Prostate gland (tissue), 2 donors: ENCODE results near the gene NEB.
"Not testable (repeated sequence)": the region's sequence is repeated elsewhere in the genome, so short reads cannot be mapped to it uniquely, and the experiment has no call there.

ENCODE experiments used
- CTCF ChIP-seq, 4 experiments: fragments of 200-600 bp in 2 of 4; fragments of 450-650 bp in 2 of 4; sonication (generic) in 2 of 4; IDR thresholded peaks; 1 replicate in 3 of 4; 2 replicates in 1 of 4; pipeline ENCODE4 v1.5.1; 2016 to 2019; ENCODE audit warnings: antibody characterized with exemption in 4 of 4, mild to moderate bottlenecking in 2 of 4, moderate library complexity in 2 of 4
- POLR2A ChIP-seq: fragments of 450-650 bp; IDR thresholded peaks from one replicate; pipeline ENCODE4 v1.6.1; 2016; ENCODE audit warnings: antibody characterized with exemption, mild to moderate bottlenecking

DNA sequence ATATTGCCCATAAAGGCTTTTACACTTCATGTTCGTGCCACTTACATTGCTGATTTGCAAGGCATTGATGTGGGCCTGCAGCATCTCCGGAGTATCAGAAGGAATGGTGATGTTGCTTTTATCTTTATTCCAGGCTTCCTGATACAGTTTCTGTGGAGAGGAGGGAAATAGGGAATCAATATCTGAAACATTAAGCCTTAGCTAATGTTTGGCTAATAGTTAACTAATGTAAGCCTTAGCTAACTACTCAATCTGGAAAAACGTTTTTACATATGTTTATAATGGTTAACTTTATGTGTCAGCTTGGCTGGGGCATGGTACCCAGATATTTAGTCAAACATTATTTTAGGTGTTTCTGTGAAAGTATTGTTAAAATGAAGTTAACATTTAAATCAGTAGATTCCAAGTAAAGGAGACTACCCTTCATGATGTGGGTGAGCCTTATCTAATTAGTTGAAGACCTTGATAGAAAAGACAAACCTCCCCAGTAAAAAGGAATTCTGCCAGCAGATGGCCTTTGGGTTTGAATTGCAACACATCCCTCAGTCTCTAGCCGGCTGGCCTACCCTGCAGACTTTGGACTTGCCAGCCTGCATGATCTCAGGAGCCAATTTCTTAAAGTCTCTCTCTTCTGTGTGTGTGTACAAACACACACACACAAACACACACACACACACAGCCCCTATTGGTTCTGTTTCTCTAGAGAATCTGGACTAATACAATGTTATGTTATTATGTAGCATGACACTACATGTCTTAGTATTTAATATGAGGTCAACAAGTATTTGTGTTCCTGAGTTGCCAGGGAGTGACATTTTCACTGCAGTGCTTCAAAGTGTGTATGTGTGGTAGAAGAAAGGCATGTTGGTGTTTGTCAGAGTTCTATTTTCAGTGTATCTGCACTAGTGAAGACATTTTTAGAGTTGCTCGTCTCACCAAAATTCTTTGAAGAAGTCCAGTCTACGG, 126.5 kb downstream of the NEB start:
- not testable (repeated sequence) for TF ChIP-seq CTCF (IDR thresholded peaks at IDR 0.05); POLR2A
